Measurements from ENCODE around the gene MCIDAS.

MCIDAS gene

GRCh38 chr5:55205001-55205400, 22.1 kb downstream of the MCIDAS start:
- TF ChIP-seq POLR2A (IDR thresholded peaks at IDR 0.05; ENCODE audit: low read length) (no peak), GATA1 (IDR thresholded peaks at IDR 0.05; ENCODE audit: low read depth, low read length) (no peak)
- no peak for DNase-seq

GRCh38 chr5:55191165-55191564, 36.0 kb downstream of the MCIDAS start:
- DNase-seq = no peak
- TF ChIP-seq POLR2A (IDR thresholded peaks at IDR 0.05; ENCODE audit: low read length) (no peak), GATA1 (IDR thresholded peaks at IDR 0.05; ENCODE audit: low read depth, low read length) (no peak)

GRCh38 chr5:55188656-55189540, 38.2 kb downstream of the MCIDAS start:
- no peak for DNase-seq
- TF ChIP-seq GATA1 (IDR thresholded peaks at IDR 0.05; ENCODE audit: low read depth, low read length) = no peak
- no peak for TF ChIP-seq POLR2A (IDR thresholded peaks at IDR 0.05; ENCODE audit: low read length)

GRCh38 chr5:55187370-55187769, 39.7 kb downstream of the MCIDAS start:
- peak; percentile 6 to 12 for DNase-seq
- no peak for TF ChIP-seq POLR2A (IDR thresholded peaks at IDR 0.05; ENCODE audit: low read length)
- no peak for TF ChIP-seq GATA1 (IDR thresholded peaks at IDR 0.05; ENCODE audit: low read depth, low read length)

- TF ChIP-seq GATA1 (IDR thresholded peaks at IDR 0.05; ENCODE audit: low read depth, low read length) (no peak), POLR2A (IDR thresholded peaks at IDR 0.05; ENCODE audit: low read length) (no peak)
- no peak for DNase-seq
Measured at GRCh38 chr5:55180016-55180415, 47.1 kb downstream of the MCIDAS start.

- TF ChIP-seq POLR2A (IDR thresholded peaks at IDR 0.05; ENCODE audit: low read length) = no peak
- TF ChIP-seq GATA1 (IDR thresholded peaks at IDR 0.05; ENCODE audit: low read depth, low read length) = no peak
- DNase-seq = no peak
Measured at GRCh38 chr5:55177078-55177477, 50.0 kb downstream of the MCIDAS start.

- peak; percentile 70 to 72 for DNase-seq
- TF ChIP-seq POLR2A (IDR thresholded peaks at IDR 0.05; ENCODE audit: low read length) = no peak
- no peak for TF ChIP-seq GATA1 (IDR thresholded peaks at IDR 0.05; ENCODE audit: low read depth, low read length)
Measured at GRCh38 chr5:55176176-55176818, 50.8 kb downstream of the MCIDAS start.

- DNase-seq = no peak
- TF ChIP-seq GATA1 (IDR thresholded peaks at IDR 0.05; ENCODE audit: low read depth, low read length) (no peak), POLR2A (IDR thresholded peaks at IDR 0.05; ENCODE audit: low read length) (no peak)
Measured at GRCh38 chr5:55175781-55176175, 51.3 kb downstream of the MCIDAS start.

GRCh38 chr5:55173687-55174230, 53.4 kb downstream of the MCIDAS start:
- DNase-seq = peak in 1 of 2 experiments; percentile 33
- TF ChIP-seq POLR2A (IDR thresholded peaks at IDR 0.05; ENCODE audit: low read length) (no peak), GATA1 (IDR thresholded peaks at IDR 0.05; ENCODE audit: low read depth, low read length) (no peak)

- TF ChIP-seq POLR2A (IDR thresholded peaks at IDR 0.05; ENCODE audit: low read length) = no peak
- no peak for TF ChIP-seq GATA1 (IDR thresholded peaks at IDR 0.05; ENCODE audit: low read depth, low read length)
- DNase-seq = peak; percentile 78 to 83
Measured at GRCh38 chr5:55172937-55173686, 54.0 kb downstream of the MCIDAS start, which contains the start of gene CDC20B. Gene CDC20B, minus strand, starts transcription at chr5:55173177. Its CDS starts 177 bp downstream, at chr5:55173000.

GRCh38 chr5:55172051-55172899, 54.8 kb downstream of the MCIDAS start:
- no peak for TF ChIP-seq POLR2A (IDR thresholded peaks at IDR 0.05; ENCODE audit: low read length)
- peak; percentile 83 to 89 for DNase-seq

- TF ChIP-seq POLR2A (IDR thresholded peaks at IDR 0.05; ENCODE audit: low read length) (no peak), GATA1 (IDR thresholded peaks at IDR 0.05; ENCODE audit: low read depth, low read length) (no peak)
- DNase-seq = no peak
Measured at GRCh38 chr5:55171471-55171870, 55.6 kb downstream of the MCIDAS start.
